HCT116 (cell line): Measurements from ENCODE around the gene SDK2. TPM values are rescaled to one million over a fixed set of nuclear protein-coding genes. Genes with fewer than 3 reads are reported as not detected.
A peak's percentile ranks its signal among the peaks of the same experiment; 100 is the strongest.

Experiments used
- ATAC-seq: fragments of 200-7000 bp; cut with Tn5 transposase; 2 replicates; pipeline ENCODE4 v1.9.1; 2020; ENCODE audit warnings: mild to moderate bottlenecking, moderate library complexity
- BruUV-seq: library from RNA; stranded (reverse); fragments of 400-500 nt; replicated peaks from 2 replicates; lab custom pipeline; 2021; lab: Mats Ljungman, UMichigan
- CTCF ChIA-PET: fragments of 300-600 bp; sonication (Branson Sonifier 250); formaldehyde crosslinking; loops from one replicate; lab custom pipeline; 2021; ENCODE audit warnings: antibody characterized with exemption; lab: Charles Lee
- POLR2A ChIA-PET: fragments of 300-600, 350-600 bp; sonication (Branson Sonifier 250); formaldehyde crosslinking; loops from one replicate; lab custom pipeline; 2021; ENCODE audit warnings: antibody characterized with exemption; lab: Charles Lee
- RAD21 ChIA-PET, 2 experiments: fragments of 300-600 bp; sonication (Branson Sonifier 250); formaldehyde crosslinking; loops; one replicate each; lab custom pipeline; 2023; ENCODE audit warnings: low total read pairs in 2 of 2; ENCODE audit not compliant: uncharacterized antibody in 2 of 2, unreplicated experiment in 2 of 2, low non-redundant PET in 1 of 2; lab: Charles Lee
- DNase-seq: peaks from one replicate; pipeline ENCODE4 v3.0.0-alpha.2; 2010; ENCODE audit warnings: low read depth, low spot score
- H2AFZ ChIP-seq: fragments of 200-600 bp; shearing (Covaris generic), sonication (generic); 2 replicates; pipeline ENCODE4 v1.6.1; 2017; ENCODE audit warnings: low read depth, mixed run types, mixed read lengths, antibody characterized with exemption, low read length; ENCODE audit not compliant: poor library complexity, severe bottlenecking
- H3K27ac ChIP-seq: 2 replicates; pipeline ENCODE4 v1.5.1; 2012; ENCODE audit warnings: low read depth, low read length
- H3K27me3 ChIP-seq: fragments of 200-600 bp; sonication (generic); 2 replicates; pipeline ENCODE4 v1.6.1; 2016; ENCODE audit warnings: mixed run types, low read length, mixed read lengths; ENCODE audit not compliant: insufficient read depth
- H3K36me3 ChIP-seq, 2 experiments: fragments of 200-500 bp in 1 of 2; fragments of 200-600 bp in 1 of 2; sonication (Bioruptor generic) in 1 of 2; sonication (generic) in 1 of 2; 2 replicates each; pipeline versions ENCODE4 v1.5.1 to v1.6.1; 2014 to 2016; ENCODE audit warnings: low read length in 2 of 2, inconsistent platforms in 1 of 2, mixed read lengths in 1 of 2, mixed run types in 1 of 2; ENCODE audit not compliant: insufficient read depth in 2 of 2, control insufficient read depth in 1 of 2
- H3K4me1 ChIP-seq, 2 experiments: fragments of 200-600 bp in 1 of 2; sonication (generic) in 1 of 2; 2 replicates each; pipeline versions ENCODE4 v1.5.1 to v1.6.1; 2012 to 2017; ENCODE audit warnings: low read length in 2 of 2, inconsistent platforms in 1 of 2, mild to moderate bottlenecking in 1 of 2, mixed read lengths in 1 of 2, mixed run types in 1 of 2, moderate library complexity in 1 of 2; ENCODE audit not compliant: insufficient read depth in 2 of 2, control insufficient read depth in 1 of 2
- H3K4me2 ChIP-seq: fragments of 200-600 bp; sonication (generic); 2 replicates; pipeline ENCODE4 v1.6.1; 2017; ENCODE audit warnings: mixed run types, low read length, mixed read lengths
- H3K4me3 ChIP-seq, 2 experiments: fragments of 200-600 bp in 1 of 2; sonication (generic) in 1 of 2; replicated peaks in 1 of 2; 2 replicates each; pipeline ENCODE4 v1.5.1; 2011 to 2016; ENCODE audit warnings: low read length in 2 of 2, control low read depth in 1 of 2, low read depth in 1 of 2, mild to moderate bottlenecking in 1 of 2, mixed read lengths in 1 of 2, mixed run types in 1 of 2
- H3K79me2 ChIP-seq: fragments of 200-600 bp; sonication (generic); 2 replicates; pipeline ENCODE4 v1.6.1; 2017; ENCODE audit warnings: mild to moderate bottlenecking, mixed run types, low read length, moderate library complexity, mixed read lengths; ENCODE audit not compliant: insufficient read depth
- H3K9ac ChIP-seq: fragments of 200-600 bp; sonication (generic); 2 replicates; pipeline ENCODE4 v1.6.1; 2016; ENCODE audit warnings: low read length, mixed read lengths
- H3K9me2 ChIP-seq: fragments of 200-600 bp; sonication (generic), shearing (Covaris generic); 2 replicates; pipeline ENCODE4 v1.6.1; 2017; ENCODE audit warnings: mixed run types, mild to moderate bottlenecking, moderate library complexity; ENCODE audit not compliant: insufficient read depth
- H3K9me3 ChIP-seq, 2 experiments: fragments of 200-500 bp in 1 of 2; fragments of 200-600 bp in 1 of 2; sonication (Bioruptor generic) in 1 of 2; sonication (generic) in 1 of 2; 2 replicates each; pipeline ENCODE4 v1.6.1; 2014 to 2017; ENCODE audit warnings: low read length in 2 of 2, mixed read lengths in 2 of 2, inconsistent platforms in 1 of 2, low read depth in 1 of 2, mild to moderate bottlenecking in 1 of 2, mixed run types in 1 of 2, moderate library complexity in 1 of 2; ENCODE audit not compliant: control insufficient read depth in 1 of 2, insufficient read depth in 1 of 2
- H4K20me1 ChIP-seq: fragments of 200-600 bp; sonication (generic), shearing (Covaris generic); 2 replicates; pipeline ENCODE4 v1.6.1; 2017; ENCODE audit warnings: mixed run types, mild to moderate bottlenecking, moderate library complexity; ENCODE audit not compliant: insufficient read depth
- ATF3 ChIP-seq: IDR thresholded peaks from 2 replicates; pipeline ENCODE4 v1.6.1; 2012
- CBX3 ChIP-seq: IDR thresholded peaks from 2 replicates; pipeline ENCODE4 v1.6.1; 2012; ENCODE audit warnings: low read depth
- CTCF ChIP-seq, 3 experiments: fragments of 200-600 bp in 1 of 3; sonication (generic) in 1 of 3; IDR thresholded peaks in 2 of 3; conservative IDR thresholded peaks in 1 of 3; 2 replicates each; pipeline ENCODE4 v1.5.1; 2012 to 2017; ENCODE audit warnings: low read depth in 2 of 3, low read length in 2 of 3, antibody characterized with exemption in 1 of 3, borderline replicate concordance in 1 of 3, control low read depth in 1 of 3, mild to moderate bottlenecking in 1 of 3, mixed read lengths in 1 of 3, mixed run types in 1 of 3, moderate library complexity in 1 of 3; ENCODE audit not compliant: insufficient read depth in 1 of 3
- EZH2phosphoT487 ChIP-seq: fragments of 200-600 bp; IDR thresholded peaks from 2 replicates; pipeline ENCODE4 v1.6.1; 2018; ENCODE audit warnings: antibody characterized with exemption, borderline replicate concordance
- MAX ChIP-seq: IDR thresholded peaks from 2 replicates; pipeline ENCODE4 v1.6.1; 2012
- POLR2A ChIP-seq: IDR thresholded peaks from 2 replicates; pipeline ENCODE4 v1.7.0; 2011; ENCODE audit warnings: borderline replicate concordance; ENCODE audit not compliant: insufficient read depth, insufficient read length; ENCODE audit errors: extremely low read depth
- RAD21 ChIP-seq: IDR thresholded peaks from 2 replicates; pipeline ENCODE4 v1.6.1; 2012; ENCODE audit warnings: low read depth, mild to moderate bottlenecking
- REST ChIP-seq: IDR thresholded peaks from 2 replicates; pipeline ENCODE4 v1.6.1; 2012; ENCODE audit warnings: low read depth
- SIN3A ChIP-seq: IDR thresholded peaks from 2 replicates; pipeline ENCODE4 v1.6.1; 2012; ENCODE audit warnings: low read depth
- SP1 ChIP-seq: IDR thresholded peaks from 2 replicates; pipeline ENCODE4 v1.6.1; 2012; ENCODE audit warnings: low read depth
- SRF ChIP-seq: IDR thresholded peaks from 2 replicates; pipeline ENCODE4 v1.6.1; 2012; ENCODE audit warnings: low read depth
- TCF7L2 ChIP-seq: IDR thresholded peaks from 2 replicates; pipeline ENCODE4 v1.7.0; 2011; ENCODE audit warnings: borderline replicate concordance, inconsistent platforms; ENCODE audit not compliant: insufficient read depth, insufficient read length; ENCODE audit errors: extremely low read depth
- ZFX ChIP-seq: fragments of 450-650 bp; IDR thresholded peaks from 2 replicates; pipeline ENCODE4 v1.6.1; 2017
- ZNF274 ChIP-seq: fragments of 200-500 bp; sonication (Bioruptor generic); IDR thresholded peaks from 2 replicates; pipeline ENCODE4 v1.6.1; 2014; ENCODE audit warnings: mild to moderate bottlenecking, low read depth, low read length, inconsistent platforms
- intact Hi-C: fragments of 100-400 bp; cut with micrococcal nuclease; formaldehyde crosslinking; loops from 2 replicates; pipeline ENCODE4 v1.10.0; 2022
- total RNA-seq: library from RNA; stranded (reverse); gene quantifications from one replicate; pipeline ENCODE4 v1.2.1, GENCODE V29; 2021; ENCODE audit not compliant: unreplicated experiment

Gene SDK2
- total RNA-seq, 1 experiment from 2014 or later, result 0.10 TPM

GRCh38 chr17:73359352-73359751, 284.9 kb downstream of the SDK2 start:
- no peaks in the 10 kb centered on the region for H3K9me3 ChIP-seq
- RAD21 ChIA-PET, result interaction anchor here in 1 of 2 experiments (0.7 to 1.1 kb wide), 3 partner anchors 18 to 104 kb away, joined by 3 to 4 read pairs (median 4); no protein-coding TSS in a partner anchor
- no peak for ATAC-seq
- no peak overlapping the region for H3K9ac ChIP-seq
- POLR2A ChIA-PET, result interaction anchor here (0.7 to 1.4 kb wide), 3 partner anchors 21 to 51 kb away, joined by 3 to 6 read pairs (median 4); no protein-coding TSS in a partner anchor
- no peaks in the 10 kb centered on the region for H4K20me1 ChIP-seq
- TF ChIP-seq SIN3A (no peak), ZFX (no peak), RAD21 (no peak), EZH2phosphoT487 (no peak), CBX3 (no peak), SP1 (no peak), TCF7L2 (no peak), ATF3 (no peak)
- TF ChIP-seq, all 23 proteins: peak for 0
- Histone ChIP-seq H3K4me2 (peak overlapping the region; percentile 71), H3K27ac (no peak overlapping the region; the same call in 1 of the 2 replicates), H3K9me2 (no peaks in the 10 kb centered on the region), H3K27me3 (no peaks in the 10 kb centered on the region), H3K4me3 (no peak overlapping the region), H3K4me1 (peaks cover 14 to 29% of the 10 kb centered on the region in 2 experiments), H3K79me2 (no peaks in the 10 kb centered on the region), H2AFZ (no peak overlapping the region), H3K36me3 (no peaks in the 10 kb centered on the region)
- intact Hi-C loops, result no loop called here
- no TSS peak for BruUV-seq
- DNase-seq, result no peak
- CTCF ChIA-PET, result interaction anchor here (1.1 to 2.0 kb wide), 6 partner anchors 11 to 802 kb away, joined by 3 to 10 read pairs (median 7); no protein-coding TSS in a partner anchor

- H3K4me1 ChIP-seq, result peaks cover 14 to 25% of the 10 kb centered on the region in 2 experiments
- no peak overlapping the region for H3K4me2 ChIP-seq
- no peak overlapping the region for H2AFZ ChIP-seq
- H4K20me1 ChIP-seq, result no peaks in the 10 kb centered on the region
- ChIA-PET RAD21 (no interaction called here), POLR2A (no interaction called here)
- H3K36me3 ChIP-seq, result no peaks in the 10 kb centered on the region
- no peaks in the 10 kb centered on the region for H3K79me2 ChIP-seq
- H3K9me3 ChIP-seq, result no peaks in the 10 kb centered on the region
- DNase-seq (no peak), ATAC-seq (no peak)
- no TSS peak for BruUV-seq
- TF ChIP-seq MAX, result no peak
- no peak for TF ChIP-seq REST
- TF ChIP-seq TCF7L2, result no peak
- no peak for TF ChIP-seq CTCF (IDR thresholded peaks at IDR 0.05 in 2 of 3, conservative IDR thresholded peaks at IDR 0.05 in 1 of 3; ENCODE audit: borderline replicate concordance in 1 of 3, insufficient read depth in 1 of 3, low read depth in 2 of 3, low read length in 2 of 3)
- no peak for TF ChIP-seq ZNF274
- no peak for TF ChIP-seq SRF
- no peak for TF ChIP-seq SP1
- TF ChIP-seq POLR2A, result no peak
- TF ChIP-seq, all 23 proteins: peak for 0
- Histone ChIP-seq H3K27ac (no peak overlapping the region), H3K27me3 (no peaks in the 10 kb centered on the region), H3K4me3 (no peak overlapping the region), H3K9me2 (no peaks in the 10 kb centered on the region), H3K9ac (no peak overlapping the region)
- intact Hi-C loops, result no loop called here
- CTCF ChIA-PET, result interaction anchor here (2.0 kb wide), 1 partner anchor 11 kb away, joined by 10 read pairs; no protein-coding TSS in a partner anchor
These were observed 285.6 kb downstream of the SDK2 start for GRCh38 chr17:73358668-73359067.
